WTC11 (cell line): Measurements from ENCODE around the gene INHBB. TPM values are rescaled to one million over a fixed set of nuclear protein-coding genes. Genes with fewer than 3 reads are reported as not detected.

Source experiments
- ATAC-seq: fragments of 200-7000 bp; cut with Tn5 transposase; 2 replicates; pipeline ENCODE4 v1.10.0; 2021; ENCODE audit warnings: mild to moderate bottlenecking, moderate library complexity
- CTCF ChIA-PET: fragments of 300-600 bp; sonication (Branson Sonifier 250); formaldehyde crosslinking; loops from one replicate; lab custom pipeline; 2021; ENCODE audit warnings: antibody characterized with exemption; lab: Charles Lee
- POLR2A ChIA-PET: fragments of 350-600 bp; sonication (Branson Sonifier 250); formaldehyde crosslinking; loops from one replicate; lab custom pipeline; 2021; ENCODE audit warnings: antibody characterized with exemption; lab: Charles Lee
- DNase-seq: peaks from one replicate; pipeline ENCODE4 v3.0.0; 2021; ENCODE audit warnings: low spot score
- H3K27ac Mint-ChIP-seq: 2 replicates; pipeline ENCODE4 v1.8.0; 2021; ENCODE audit warnings: mixed read lengths
- H3K27me3 Mint-ChIP-seq: 2 replicates; pipeline ENCODE4 v1.8.0; 2021; ENCODE audit warnings: low read depth, mild to moderate bottlenecking, moderate library complexity, mixed read lengths
- H3K36me3 Mint-ChIP-seq: 2 replicates; pipeline ENCODE4 v1.8.0; 2021; ENCODE audit warnings: mixed read lengths
- H3K4me1 Mint-ChIP-seq: 2 replicates; pipeline ENCODE4 v1.8.0; 2022; ENCODE audit warnings: mixed read lengths
- H3K4me3 Mint-ChIP-seq: 2 replicates; pipeline ENCODE4 v1.8.0; 2021; ENCODE audit warnings: mild to moderate bottlenecking, moderate library complexity, mixed read lengths
- H3K9me3 Mint-ChIP-seq: 2 replicates; pipeline ENCODE4 v1.8.0; 2021; ENCODE audit warnings: mixed read lengths
- CREM ChIP-seq: sonication (generic); formaldehyde crosslinking; IDR thresholded peaks from 2 replicates; pipeline ENCODE4 v1.8.1; 2022; ENCODE audit warnings: mild to moderate bottlenecking, missing genetic modification reagents, moderate library complexity
- EMX1 ChIP-seq: fragments of 250-450 bp; sonication (Bioruptor Pico); IDR thresholded peaks from 2 replicates; pipeline ENCODE4 v1.8.0; 2021; ENCODE audit warnings: mild to moderate bottlenecking
- ETV6 ChIP-seq: sonication (generic); formaldehyde crosslinking; IDR thresholded peaks from 2 replicates; pipeline ENCODE4 v1.8.1; 2022; ENCODE audit warnings: mild to moderate bottlenecking, missing genetic modification reagents
- FOXK1 ChIP-seq: sonication (generic); formaldehyde crosslinking; IDR thresholded peaks from 2 replicates; pipeline ENCODE4 v1.8.0; 2022; ENCODE audit warnings: mild to moderate bottlenecking, moderate library complexity, missing genetic modification reagents
- FOXP1 ChIP-seq: sonication (generic); formaldehyde crosslinking; IDR thresholded peaks from 2 replicates; pipeline ENCODE4 v1.8.0; 2022; ENCODE audit warnings: missing genetic modification reagents, mild to moderate bottlenecking, moderate library complexity, borderline replicate concordance
- HMGA2 ChIP-seq: fragments of 250-450 bp; sonication (Bioruptor Pico); IDR thresholded peaks from 2 replicates; pipeline ENCODE4 v1.4.0; 2021; ENCODE audit warnings: mild to moderate bottlenecking, moderate library complexity
- JAZF1 ChIP-seq: fragments of 250-450 bp; sonication (Bioruptor Pico); IDR thresholded peaks from 2 replicates; pipeline ENCODE4 v1.9.0; 2021; ENCODE audit warnings: moderate library complexity, mild to moderate bottlenecking, inconsistent platforms
- OVOL2 ChIP-seq: fragments of 250-450 bp; sonication (Bioruptor Pico); IDR thresholded peaks from 2 replicates; pipeline ENCODE4 v1.9.0; 2021; ENCODE audit warnings: mild to moderate bottlenecking, borderline replicate concordance
- SOX15 ChIP-seq: fragments of 250-450 bp; sonication (Bioruptor Pico); IDR thresholded peaks from 2 replicates; pipeline ENCODE4 v1.9.0; 2021; ENCODE audit warnings: mild to moderate bottlenecking
- ZNF232 ChIP-seq: sonication (generic); formaldehyde crosslinking; IDR thresholded peaks from 2 replicates; pipeline ENCODE4 v1.8.0; 2022; ENCODE audit warnings: mild to moderate bottlenecking, missing genetic modification reagents
- ZNF317 ChIP-seq: sonication (generic); formaldehyde crosslinking; IDR thresholded peaks from 2 replicates; pipeline ENCODE4 v1.8.1; 2023; ENCODE audit warnings: low read depth, mild to moderate bottlenecking, moderate library complexity, missing genetic modification reagents, borderline replicate concordance
- total RNA-seq: library from RNA; stranded (reverse); gene quantifications from 3 replicates; pipeline ENCODE4 v1.2.3, GENCODE V29; 2021
- TF ChIP-seq, protein P1 (sequence below): sonication (generic); formaldehyde crosslinking; IDR thresholded peaks from 2 replicates; pipeline ENCODE4 v1.8.0; 2023; ENCODE audit warnings: mild to moderate bottlenecking, missing genetic modification reagents
- TF ChIP-seq, protein P2 (sequence below): sonication (generic); formaldehyde crosslinking; IDR thresholded peaks from 2 replicates; pipeline ENCODE4 v1.8.0; 2022; ENCODE audit warnings: mild to moderate bottlenecking, missing genetic modification reagents
- TF ChIP-seq, protein P3 (sequence below): fragments of 250-450 bp; sonication (Bioruptor Pico); IDR thresholded peaks from 2 replicates; pipeline ENCODE4 v1.9.0; 2021; ENCODE audit warnings: mild to moderate bottlenecking
- TF ChIP-seq, protein P4 (sequence below): fragments of 250-450 bp; sonication (Bioruptor Pico); IDR thresholded peaks from 2 replicates; pipeline ENCODE4 v1.9.0; 2021; ENCODE audit warnings: mild to moderate bottlenecking, borderline replicate concordance
- TF ChIP-seq, protein P5 (sequence below): sonication (generic); formaldehyde crosslinking; IDR thresholded peaks from 2 replicates; pipeline ENCODE4 v1.8.0; 2023; ENCODE audit warnings: missing genetic modification reagents
- TF ChIP-seq, protein P6 (sequence below): fragments of 250-450 bp; sonication (Bioruptor Pico); conservative IDR thresholded peaks from 2 replicates; pipeline ENCODE4 v1.9.0; 2021; ENCODE audit warnings: mild to moderate bottlenecking

The INHBB gene
- total RNA-seq, 1 experiment from 2014 or later, result 0.26 TPM

DNA sequence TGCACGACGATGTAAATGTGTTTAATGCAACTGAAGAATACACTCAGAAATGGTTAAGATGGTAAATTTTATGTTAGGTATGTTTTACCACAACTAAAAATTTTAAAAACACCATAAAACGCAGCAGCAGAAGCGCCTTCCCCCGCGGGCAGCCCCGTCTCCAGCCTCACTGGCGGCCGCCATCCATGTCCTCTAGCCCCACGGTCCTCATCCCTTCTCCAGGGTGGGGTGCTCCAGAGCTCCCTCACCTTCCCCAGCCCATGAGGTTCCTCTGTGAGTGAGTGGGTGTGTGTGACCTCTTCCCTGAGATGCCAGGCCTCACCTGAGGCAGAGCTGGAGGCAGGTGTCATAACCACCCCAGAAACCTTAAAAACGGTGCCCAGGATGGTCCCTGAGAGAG lies 17.0 kb downstream of the INHBB start:
- no peak for ATAC-seq
- CTCF ChIA-PET, result no interaction called here
- POLR2A ChIA-PET, result no interaction called here
- H3K4me1 Mint-ChIP-seq, result peaks cover 15% of the 10 kb centered on the region
- no peaks in the 10 kb centered on the region for H3K36me3 Mint-ChIP-seq
- DNase-seq, result no peak
- H3K27me3 Mint-ChIP-seq, result peaks cover 6% of the 10 kb centered on the region
- no peak overlapping the region for H3K4me3 Mint-ChIP-seq
- H3K27ac Mint-ChIP-seq, result no peak overlapping the region
- TF ChIP-seq HMGA2 (CRISPR knock-in tag), result no peak
- H3K9me3 Mint-ChIP-seq, result no peaks in the 10 kb centered on the region

DNA sequence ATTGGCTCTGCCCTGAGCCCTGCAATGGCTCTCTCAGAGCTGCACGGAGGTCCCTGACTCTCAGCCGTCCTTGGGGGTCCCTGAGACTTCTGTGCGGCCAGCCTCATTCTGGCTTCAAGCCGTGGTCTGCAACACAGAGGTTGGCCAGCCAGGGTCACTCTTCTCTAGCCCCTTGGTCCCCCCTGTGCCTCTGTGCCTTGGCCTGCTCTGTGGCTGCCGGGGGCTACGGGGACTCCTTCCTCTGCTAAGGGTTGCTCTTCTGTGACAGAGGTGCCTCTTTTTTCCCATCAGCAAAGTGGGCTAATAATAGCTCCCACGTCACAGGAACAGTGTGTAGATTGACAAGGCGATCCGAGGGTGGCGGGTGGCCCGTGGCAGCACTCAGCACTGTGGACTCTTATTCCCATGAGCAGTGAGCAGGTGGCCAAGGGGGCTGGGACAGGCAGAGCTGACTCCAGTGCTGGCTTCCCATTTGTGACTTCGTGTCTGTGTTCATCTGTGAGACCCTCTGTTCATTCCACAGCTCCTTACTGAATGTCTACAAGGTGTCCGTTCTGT lies 19.4 kb downstream of the INHBB start:
- Mint-ChIP-seq H3K9me3 (no peaks in the 10 kb centered on the region), H3K4me1 (peaks cover 18% of the 10 kb centered on the region), H3K27me3 (peaks cover 4% of the 10 kb centered on the region), H3K4me3 (no peak overlapping the region), H3K27ac (no peak overlapping the region), H3K36me3 (no peaks in the 10 kb centered on the region)
- TF ChIP-seq EMX1 (CRISPR knock-in tag) (no peak), ZNF317 (CRISPR knock-in tag) (no peak), FOXK1 (CRISPR knock-in tag) (no peak), SOX15 (CRISPR knock-in tag) (no peak), CREM (CRISPR knock-in tag) (no peak), FOXP1 (CRISPR knock-in tag) (no peak)
- TF ChIP-seq, protein P1, sequence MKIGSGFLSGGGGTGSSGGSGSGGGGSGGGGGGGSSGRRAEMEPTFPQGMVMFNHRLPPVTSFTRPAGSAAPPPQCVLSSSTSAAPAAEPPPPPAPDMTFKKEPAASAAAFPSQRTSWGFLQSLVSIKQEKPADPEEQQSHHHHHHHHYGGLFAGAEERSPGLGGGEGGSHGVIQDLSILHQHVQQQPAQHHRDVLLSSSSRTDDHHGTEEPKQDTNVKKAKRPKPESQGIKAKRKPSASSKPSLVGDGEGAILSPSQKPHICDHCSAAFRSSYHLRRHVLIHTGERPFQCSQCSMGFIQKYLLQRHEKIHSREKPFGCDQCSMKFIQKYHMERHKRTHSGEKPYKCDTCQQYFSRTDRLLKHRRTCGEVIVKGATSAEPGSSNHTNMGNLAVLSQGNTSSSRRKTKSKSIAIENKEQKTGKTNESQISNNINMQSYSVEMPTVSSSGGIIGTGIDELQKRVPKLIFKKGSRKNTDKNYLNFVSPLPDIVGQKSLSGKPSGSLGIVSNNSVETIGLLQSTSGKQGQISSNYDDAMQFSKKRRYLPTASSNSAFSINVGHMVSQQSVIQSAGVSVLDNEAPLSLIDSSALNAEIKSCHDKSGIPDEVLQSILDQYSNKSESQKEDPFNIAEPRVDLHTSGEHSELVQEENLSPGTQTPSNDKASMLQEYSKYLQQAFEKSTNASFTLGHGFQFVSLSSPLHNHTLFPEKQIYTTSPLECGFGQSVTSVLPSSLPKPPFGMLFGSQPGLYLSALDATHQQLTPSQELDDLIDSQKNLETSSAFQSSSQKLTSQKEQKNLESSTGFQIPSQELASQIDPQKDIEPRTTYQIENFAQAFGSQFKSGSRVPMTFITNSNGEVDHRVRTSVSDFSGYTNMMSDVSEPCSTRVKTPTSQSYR (CRISPR knock-in tag), result no peak
- TF ChIP-seq, protein P2, sequence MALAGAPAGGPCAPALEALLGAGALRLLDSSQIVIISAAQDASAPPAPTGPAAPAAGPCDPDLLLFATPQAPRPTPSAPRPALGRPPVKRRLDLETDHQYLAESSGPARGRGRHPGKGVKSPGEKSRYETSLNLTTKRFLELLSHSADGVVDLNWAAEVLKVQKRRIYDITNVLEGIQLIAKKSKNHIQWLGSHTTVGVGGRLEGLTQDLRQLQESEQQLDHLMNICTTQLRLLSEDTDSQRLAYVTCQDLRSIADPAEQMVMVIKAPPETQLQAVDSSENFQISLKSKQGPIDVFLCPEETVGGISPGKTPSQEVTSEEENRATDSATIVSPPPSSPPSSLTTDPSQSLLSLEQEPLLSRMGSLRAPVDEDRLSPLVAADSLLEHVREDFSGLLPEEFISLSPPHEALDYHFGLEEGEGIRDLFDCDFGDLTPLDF, result no peak
- TF ChIP-seq, protein P3, sequence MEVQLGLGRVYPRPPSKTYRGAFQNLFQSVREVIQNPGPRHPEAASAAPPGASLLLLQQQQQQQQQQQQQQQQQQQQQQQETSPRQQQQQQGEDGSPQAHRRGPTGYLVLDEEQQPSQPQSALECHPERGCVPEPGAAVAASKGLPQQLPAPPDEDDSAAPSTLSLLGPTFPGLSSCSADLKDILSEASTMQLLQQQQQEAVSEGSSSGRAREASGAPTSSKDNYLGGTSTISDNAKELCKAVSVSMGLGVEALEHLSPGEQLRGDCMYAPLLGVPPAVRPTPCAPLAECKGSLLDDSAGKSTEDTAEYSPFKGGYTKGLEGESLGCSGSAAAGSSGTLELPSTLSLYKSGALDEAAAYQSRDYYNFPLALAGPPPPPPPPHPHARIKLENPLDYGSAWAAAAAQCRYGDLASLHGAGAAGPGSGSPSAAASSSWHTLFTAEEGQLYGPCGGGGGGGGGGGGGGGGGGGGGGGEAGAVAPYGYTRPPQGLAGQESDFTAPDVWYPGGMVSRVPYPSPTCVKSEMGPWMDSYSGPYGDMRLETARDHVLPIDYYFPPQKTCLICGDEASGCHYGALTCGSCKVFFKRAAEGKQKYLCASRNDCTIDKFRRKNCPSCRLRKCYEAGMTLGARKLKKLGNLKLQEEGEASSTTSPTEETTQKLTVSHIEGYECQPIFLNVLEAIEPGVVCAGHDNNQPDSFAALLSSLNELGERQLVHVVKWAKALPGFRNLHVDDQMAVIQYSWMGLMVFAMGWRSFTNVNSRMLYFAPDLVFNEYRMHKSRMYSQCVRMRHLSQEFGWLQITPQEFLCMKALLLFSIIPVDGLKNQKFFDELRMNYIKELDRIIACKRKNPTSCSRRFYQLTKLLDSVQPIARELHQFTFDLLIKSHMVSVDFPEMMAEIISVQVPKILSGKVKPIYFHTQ (CRISPR knock-in tag), result no peak
- TF ChIP-seq, protein P4, sequence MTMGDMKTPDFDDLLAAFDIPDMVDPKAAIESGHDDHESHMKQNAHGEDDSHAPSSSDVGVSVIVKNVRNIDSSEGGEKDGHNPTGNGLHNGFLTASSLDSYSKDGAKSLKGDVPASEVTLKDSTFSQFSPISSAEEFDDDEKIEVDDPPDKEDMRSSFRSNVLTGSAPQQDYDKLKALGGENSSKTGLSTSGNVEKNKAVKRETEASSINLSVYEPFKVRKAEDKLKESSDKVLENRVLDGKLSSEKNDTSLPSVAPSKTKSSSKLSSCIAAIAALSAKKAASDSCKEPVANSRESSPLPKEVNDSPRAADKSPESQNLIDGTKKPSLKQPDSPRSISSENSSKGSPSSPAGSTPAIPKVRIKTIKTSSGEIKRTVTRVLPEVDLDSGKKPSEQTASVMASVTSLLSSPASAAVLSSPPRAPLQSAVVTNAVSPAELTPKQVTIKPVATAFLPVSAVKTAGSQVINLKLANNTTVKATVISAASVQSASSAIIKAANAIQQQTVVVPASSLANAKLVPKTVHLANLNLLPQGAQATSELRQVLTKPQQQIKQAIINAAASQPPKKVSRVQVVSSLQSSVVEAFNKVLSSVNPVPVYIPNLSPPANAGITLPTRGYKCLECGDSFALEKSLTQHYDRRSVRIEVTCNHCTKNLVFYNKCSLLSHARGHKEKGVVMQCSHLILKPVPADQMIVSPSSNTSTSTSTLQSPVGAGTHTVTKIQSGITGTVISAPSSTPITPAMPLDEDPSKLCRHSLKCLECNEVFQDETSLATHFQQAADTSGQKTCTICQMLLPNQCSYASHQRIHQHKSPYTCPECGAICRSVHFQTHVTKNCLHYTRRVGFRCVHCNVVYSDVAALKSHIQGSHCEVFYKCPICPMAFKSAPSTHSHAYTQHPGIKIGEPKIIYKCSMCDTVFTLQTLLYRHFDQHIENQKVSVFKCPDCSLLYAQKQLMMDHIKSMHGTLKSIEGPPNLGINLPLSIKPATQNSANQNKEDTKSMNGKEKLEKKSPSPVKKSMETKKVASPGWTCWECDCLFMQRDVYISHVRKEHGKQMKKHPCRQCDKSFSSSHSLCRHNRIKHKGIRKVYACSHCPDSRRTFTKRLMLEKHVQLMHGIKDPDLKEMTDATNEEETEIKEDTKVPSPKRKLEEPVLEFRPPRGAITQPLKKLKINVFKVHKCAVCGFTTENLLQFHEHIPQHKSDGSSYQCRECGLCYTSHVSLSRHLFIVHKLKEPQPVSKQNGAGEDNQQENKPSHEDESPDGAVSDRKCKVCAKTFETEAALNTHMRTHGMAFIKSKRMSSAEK, result no peak
- ATAC-seq, result no peak
- POLR2A ChIA-PET, result no interaction called here
- CTCF ChIA-PET, result no interaction called here
- DNase-seq, result no peak

DNA sequence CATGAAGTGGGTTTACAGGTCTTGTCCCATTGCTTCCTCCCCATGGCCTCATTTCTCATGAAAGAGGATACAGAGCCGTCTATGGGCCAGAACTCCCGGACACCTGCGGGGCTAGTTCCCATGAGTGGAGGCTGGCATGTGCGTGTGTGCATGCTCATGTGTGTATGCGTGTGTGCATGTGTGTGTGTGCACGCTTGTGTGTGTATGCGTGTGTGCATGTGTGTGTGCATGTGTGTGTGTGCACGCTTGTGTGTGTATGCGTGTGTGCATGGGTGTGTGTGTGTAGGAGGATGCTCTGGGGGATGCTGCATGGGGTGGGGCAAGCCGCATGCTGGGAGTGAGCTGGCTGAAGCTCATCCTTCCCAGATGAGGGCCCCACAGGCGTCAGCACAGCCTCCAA lies 20.8 kb downstream of the INHBB start:
- CTCF ChIA-PET, result no interaction called here
- H3K4me3 Mint-ChIP-seq, result no peak overlapping the region
- H3K27ac Mint-ChIP-seq, result no peak overlapping the region
- no peaks in the 10 kb centered on the region for H3K36me3 Mint-ChIP-seq
- peaks cover 20% of the 10 kb centered on the region for H3K4me1 Mint-ChIP-seq
- peaks cover 9% of the 10 kb centered on the region for H3K27me3 Mint-ChIP-seq
- ATAC-seq (no peak), DNase-seq (no peak)
- POLR2A ChIA-PET, result no interaction called here
- no peaks in the 10 kb centered on the region for H3K9me3 Mint-ChIP-seq
- TF ChIP-seq, protein P5, sequence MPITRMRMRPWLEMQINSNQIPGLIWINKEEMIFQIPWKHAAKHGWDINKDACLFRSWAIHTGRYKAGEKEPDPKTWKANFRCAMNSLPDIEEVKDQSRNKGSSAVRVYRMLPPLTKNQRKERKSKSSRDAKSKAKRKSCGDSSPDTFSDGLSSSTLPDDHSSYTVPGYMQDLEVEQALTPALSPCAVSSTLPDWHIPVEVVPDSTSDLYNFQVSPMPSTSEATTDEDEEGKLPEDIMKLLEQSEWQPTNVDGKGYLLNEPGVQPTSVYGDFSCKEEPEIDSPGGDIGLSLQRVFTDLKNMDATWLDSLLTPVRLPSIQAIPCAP (CRISPR knock-in tag), result no peak
- TF ChIP-seq, protein P2, result no peak
- TF ChIP-seq, protein P6, sequence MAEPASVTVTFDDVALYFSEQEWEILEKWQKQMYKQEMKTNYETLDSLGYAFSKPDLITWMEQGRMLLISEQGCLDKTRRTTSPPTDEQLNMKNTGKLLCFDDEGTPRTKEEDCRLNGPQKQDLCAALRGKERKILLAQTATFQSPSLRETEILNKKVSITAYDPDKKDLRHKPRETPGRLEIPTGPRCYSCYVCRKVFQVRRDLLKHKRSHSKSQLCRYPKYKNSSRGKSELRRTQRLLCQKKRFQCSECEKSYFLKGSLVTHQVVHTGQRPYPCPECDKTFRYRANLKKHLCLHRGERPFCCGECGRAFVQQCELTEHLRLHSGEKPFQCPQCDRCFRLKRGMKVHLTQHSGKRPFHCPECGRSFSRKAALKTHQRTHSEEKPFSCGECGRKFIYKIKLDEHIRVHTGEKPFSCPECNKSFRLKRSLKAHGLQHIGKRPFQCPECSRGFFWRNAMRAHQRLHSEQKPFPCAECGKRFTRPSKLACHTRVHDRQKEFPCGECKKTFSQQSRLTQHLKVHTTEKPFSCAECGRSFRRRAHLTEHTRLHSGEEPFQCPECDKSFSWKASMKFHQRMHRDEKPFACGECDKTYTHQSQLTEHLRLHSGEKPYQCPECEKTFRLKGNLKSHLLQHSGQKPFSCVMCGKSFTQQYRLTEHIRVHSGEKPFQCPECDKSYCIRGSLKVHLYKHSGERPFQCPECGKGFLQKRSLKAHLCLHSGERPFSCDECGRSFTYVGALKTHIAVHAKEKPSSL (CRISPR knock-in tag), result no peak
- TF ChIP-seq JAZF1 (CRISPR knock-in tag) (no peak), ZNF232 (CRISPR knock-in tag) (no peak), ETV6 (CRISPR knock-in tag) (no peak), OVOL2 (CRISPR knock-in tag) (no peak)
